Hematopoietic multipotent progenitor cell treated with erythropoietin and hydrocortisone succinate and interleukin-3 and kit ligand, for 8 days (in vitro differentiated cells): ENCODE data around the gene CCDC137.

Experiments
- DNase-seq: peaks from one replicate; pipeline ENCODE4 v3.0.0-alpha.2; 2015

CCDC137 gene

GRCh38 chr17:81717049-81717765 lies 50.7 kb downstream of the CCDC137 start:
- DNase-seq: no peak

- DNase-seq: no peak
These were observed 51.2 kb downstream of the CCDC137 start for GRCh38 chr17:81717766-81718089.

- DNase-seq: no peak
These were observed 53.1 kb downstream of the CCDC137 start for GRCh38 chr17:81719410-81720266.

- DNase-seq: no peak
These were observed 53.9 kb downstream of the CCDC137 start for GRCh38 chr17:81720267-81721071.

- peak; percentile 45 for DNase-seq
These were observed 55.9 kb downstream of the CCDC137 start for GRCh38 chr17:81722184-81723120.
